ENCODE data around the gene CNDP2.

The CNDP2 gene

GRCh38 chr18:74495581-74496507, at the start of gene CNDP2:
Gene CNDP2 (plus strand): TSS chr18:74496363. CDS start chr18:74499974, 3,611 bp downstream.
- DNase-seq = peak; percentile 99

GRCh38 chr18:74446631-74447403, 49.3 kb upstream of the CNDP2 start:
- DNase-seq = no peak

- DNase-seq = no peak
These were observed 48.6 kb upstream of the CNDP2 start for GRCh38 chr18:74447404-74448152.

GRCh38 chr18:74450626-74451025, 45.5 kb upstream of the CNDP2 start:
- no peak for DNase-seq

DNA sequence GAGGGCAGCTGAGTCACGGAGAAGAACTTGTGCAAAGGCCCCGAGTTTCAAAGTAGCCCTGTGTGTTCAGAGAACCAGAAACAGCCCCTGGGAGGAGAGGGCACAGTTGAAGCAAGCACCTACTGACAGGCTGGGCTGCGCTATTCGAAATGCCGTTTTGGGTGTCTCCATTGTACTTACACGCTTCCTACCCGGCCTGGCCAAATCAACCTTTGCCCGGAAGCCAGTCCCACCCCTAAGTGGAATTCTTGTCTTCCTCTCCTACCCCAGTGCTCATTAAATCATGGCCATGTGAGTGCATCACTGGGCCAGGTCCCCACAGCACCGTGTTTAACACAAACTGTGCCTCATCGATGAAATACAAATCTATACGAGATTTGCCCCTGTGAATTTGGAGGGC, 45.0 kb upstream of the CNDP2 start:
- no peak for DNase-seq

- no peak for DNase-seq
These were observed 43.1 kb upstream of the CNDP2 start for GRCh38 chr18:74453016-74453566.

- DNase-seq = no peak
These were observed 42.4 kb upstream of the CNDP2 start for GRCh38 chr18:74453642-74454198.

- DNase-seq = no peak
These were observed 41.8 kb upstream of the CNDP2 start for GRCh38 chr18:74454279-74454751.

- DNase-seq = no peak
These were observed 40.8 kb upstream of the CNDP2 start for GRCh38 chr18:74455386-74455785.

DNA sequence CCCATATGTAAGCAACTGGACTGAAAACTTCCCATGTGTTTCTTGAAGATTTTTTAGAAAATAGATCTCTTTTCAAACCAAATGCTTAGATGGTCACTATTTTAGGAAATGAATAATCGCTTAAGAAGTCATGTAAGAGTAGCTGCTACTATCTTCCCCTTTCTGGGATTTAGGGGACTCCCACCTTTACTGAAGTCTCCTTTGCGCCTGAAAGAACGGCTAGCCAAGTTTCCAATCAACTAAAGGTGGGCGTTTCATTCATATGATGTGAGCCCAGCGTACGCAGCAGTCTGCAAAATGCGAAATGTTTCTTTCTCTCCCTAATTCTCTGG, 40.2 kb upstream of the CNDP2 start:
- DNase-seq = no peak

GRCh38 chr18:74456349-74457042, 39.7 kb upstream of the CNDP2 start:
- no peak for DNase-seq

DNA sequence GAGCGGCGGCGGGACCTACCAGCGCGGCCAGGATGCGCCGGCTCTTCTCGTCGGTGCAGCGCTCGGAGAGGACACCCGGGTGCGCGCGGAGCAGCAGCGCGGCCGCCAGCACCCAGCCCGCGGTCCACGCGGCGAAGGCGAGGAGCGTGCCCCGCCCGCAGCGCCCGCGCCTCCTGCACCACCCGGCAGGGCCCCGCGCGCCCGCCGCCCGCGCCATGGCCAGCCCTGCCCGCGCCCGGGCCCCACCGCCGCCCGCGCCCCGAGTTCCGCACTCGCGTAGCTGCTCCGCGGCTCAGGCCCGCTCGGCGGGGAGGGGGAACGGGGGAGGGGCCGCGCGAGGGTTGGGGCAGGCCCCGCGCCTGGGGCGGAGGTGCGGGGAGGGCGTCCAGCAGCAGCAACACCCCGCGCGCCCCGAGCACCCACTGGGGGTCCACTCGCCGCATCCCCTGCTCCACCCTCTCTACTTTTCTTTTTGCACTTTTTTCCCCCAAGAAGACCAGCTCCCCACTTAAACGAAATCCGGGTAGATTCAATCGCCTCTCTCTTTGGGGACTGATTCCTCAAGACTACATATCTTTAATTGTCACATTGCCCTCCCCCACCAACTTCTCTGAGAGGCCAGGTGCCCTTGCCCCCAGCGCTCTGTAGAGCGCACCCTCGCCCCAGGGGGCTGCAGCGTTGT, 39.0 kb upstream of the CNDP2 start, which contains the start of gene DIPK1C:
DIPK1C (minus strand) TSS at position 266 of the 682 bp plus-strand sequence; CDS start at position 217, 49 bp downstream.
- no peak for DNase-seq

DNA sequence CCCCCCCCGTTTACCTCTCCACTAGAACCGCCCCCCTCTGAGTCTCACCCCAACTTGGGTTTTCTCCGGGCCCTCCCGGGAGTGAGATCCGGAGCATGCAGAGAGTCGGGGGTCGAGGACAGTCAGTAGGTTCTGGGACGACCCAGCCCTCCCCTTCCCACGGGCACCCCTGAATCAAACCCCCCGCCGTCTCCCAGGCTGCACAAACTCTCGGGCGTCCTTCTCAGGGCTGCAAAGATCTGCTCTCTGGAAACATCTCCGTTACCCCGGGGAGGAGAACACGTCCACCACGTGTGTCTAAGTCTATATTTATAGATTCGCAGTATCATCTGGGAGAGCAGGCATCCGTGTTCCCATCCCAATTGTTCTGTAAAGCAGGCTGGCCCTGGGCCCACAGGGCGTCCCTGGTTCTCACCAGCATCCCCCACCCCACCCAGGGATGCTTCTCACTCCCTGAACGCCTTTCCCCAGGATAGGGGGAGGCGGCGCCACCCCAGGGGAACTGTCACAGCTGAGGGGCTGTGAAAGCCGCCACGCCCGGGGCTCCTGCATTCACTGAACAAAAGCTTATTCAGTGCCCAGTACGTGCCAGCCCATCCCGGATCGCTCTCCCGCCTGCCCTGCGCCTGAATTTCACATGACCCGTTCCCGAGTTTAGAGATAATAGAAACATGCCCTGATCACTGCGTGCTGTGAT, 38.3 kb upstream of the CNDP2 start:
- no peak for DNase-seq

GRCh38 chr18:74459889-74460288, 36.3 kb upstream of the CNDP2 start:
- no peak for DNase-seq

DNA sequence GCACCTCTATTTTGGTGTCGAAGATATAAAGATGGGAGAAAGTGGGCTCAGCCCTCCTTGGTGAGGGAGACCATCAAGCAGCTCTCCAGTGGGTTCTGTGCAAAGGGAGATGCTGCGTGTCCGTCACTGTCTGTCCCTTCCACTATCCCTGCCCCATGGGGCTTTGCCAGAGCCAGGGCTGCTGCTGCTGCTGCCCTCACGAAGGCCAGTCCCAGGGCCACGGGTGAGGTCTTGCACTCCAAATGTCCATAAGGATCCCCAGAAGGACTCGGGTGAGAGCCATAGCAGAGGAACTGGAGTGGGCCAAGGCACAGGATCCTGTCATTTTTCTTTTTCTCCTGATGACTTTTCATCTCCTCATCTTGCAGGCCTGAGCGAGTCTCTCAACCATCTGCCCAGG, 35.3 kb upstream of the CNDP2 start:
- DNase-seq = no peak

DNA sequence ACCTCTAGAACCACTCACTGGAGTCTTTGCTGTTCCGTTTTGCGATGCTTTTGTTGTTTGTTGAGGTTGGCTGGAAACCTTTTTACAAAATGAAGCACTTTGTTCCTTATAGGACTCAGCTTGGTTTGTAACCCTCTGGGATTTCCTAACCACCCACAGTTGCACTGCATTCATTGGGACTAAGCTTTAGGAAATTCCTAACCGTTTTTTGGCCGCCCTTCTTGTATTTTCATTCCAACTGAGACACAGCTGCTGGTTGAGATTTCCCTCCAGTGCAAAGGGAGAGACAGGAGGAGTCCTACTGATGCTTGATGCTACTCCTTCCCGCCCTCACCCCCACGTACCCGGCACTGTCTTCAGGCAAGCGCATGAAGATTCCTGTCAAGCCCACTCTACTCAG, 32.9 kb upstream of the CNDP2 start:
- DNase-seq = no peak

- no peak for DNase-seq
These were observed 32.2 kb upstream of the CNDP2 start for GRCh38 chr18:74463983-74464382.

- no peak for DNase-seq
These were observed 30.4 kb upstream of the CNDP2 start for GRCh38 chr18:74465775-74466174.

GRCh38 chr18:74468547-74469061, 27.6 kb upstream of the CNDP2 start:
- no peak for DNase-seq

- no peak for DNase-seq
These were observed 23.9 kb upstream of the CNDP2 start for GRCh38 chr18:74472312-74472711.

Measured in stimulated activated CD4-positive, alpha-beta T cell treated with anti-CD3 and anti-CD28 coated beads, Interleukin-1b, Interleukin-23, amount 100 ng/mL, for 48 hours (primary cell).